A549 (cell line): Measurements from ENCODE around the gene JAKMIP1. TPM values are rescaled to one million over a fixed set of nuclear protein-coding genes. Genes with fewer than 3 reads are reported as not detected.

ENCODE experiments used
- ATAC-seq, 2 experiments: fragments of 200-7000 bp in 1 of 2; fragments of >200 bp in 1 of 2; cut with Nextera tagmentation in 1 of 2; cut with Tn5 transposase in 1 of 2; 3 replicates each; pipeline versions ENCODE4 v1.8.0 to v1.9.1; 2018 to 2020; ENCODE audit warnings: mild to moderate bottlenecking in 1 of 2, moderate library complexity in 1 of 2
- CTCF ChIA-PET: fragments of 300-600 bp; sonication (Branson Sonifier 250); formaldehyde crosslinking; extraction: SDS; loops from one replicate; lab custom pipeline; 2021; ENCODE audit warnings: antibody characterized with exemption, inconsistent platforms; lab: Yijun Ruan, JAX
- POLR2A ChIA-PET: fragments of 350-600 bp; formaldehyde crosslinking; extraction: SDS; loops from one replicate; lab custom pipeline; 2021; ENCODE audit warnings: antibody characterized with exemption, inconsistent platforms; lab: Yijun Ruan, JAX
- DNase-seq, 2 experiments: peaks; one replicate each; pipeline versions ENCODE4 v3.0.0 to v3.0.0-alpha.2; 2011 to 2016; ENCODE audit warnings: low read depth in 1 of 2, low spot score in 1 of 2
- FAIRE-seq: peaks from 2 replicates; lab custom pipeline; 2011; peaks lifted over from hg19 to GRCh38; lab: Jason Lieb, UNC
- H3K27ac ChIP-seq, 2 experiments: fragments of >200 bp; sonication (Bioruptor Twin); formaldehyde crosslinking; 3 replicates each; pipeline ENCODE4 v1.5.1; 2016 to 2017
- H3K4me1 ChIP-seq: fragments of >200 bp; sonication (Bioruptor Twin); formaldehyde crosslinking; 3 replicates; pipeline ENCODE4 v1.6.1; 2016
- H3K4me2 ChIP-seq: fragments of >200 bp; sonication (Bioruptor Twin); formaldehyde crosslinking; 3 replicates; pipeline ENCODE4 v1.6.1; 2016
- H3K4me3 ChIP-seq: fragments of >200 bp; sonication (Bioruptor Twin); formaldehyde crosslinking; 3 replicates; pipeline ENCODE4 v1.5.1; 2016
- H3K9me3 ChIP-seq: fragments of >200 bp; sonication (Bioruptor Twin); formaldehyde crosslinking; 3 replicates; pipeline ENCODE4 v1.6.1; 2016
- ATOH8 ChIP-seq: fragments of 250-450 bp; sonication (Bioruptor Pico); IDR thresholded peaks from 2 replicates; pipeline ENCODE4 v1.5.0; 2020; ENCODE audit warnings: low read depth, mild to moderate bottlenecking, moderate library complexity
- CBX8 ChIP-seq: fragments of 200-600 bp; sonication (generic); IDR thresholded peaks from 2 replicates; pipeline ENCODE4 v1.6.1; 2016
- CHD2 ChIP-seq: fragments of 150-350 bp; IDR thresholded peaks from 2 replicates; pipeline ENCODE4 v1.6.1; 2014; ENCODE audit warnings: low read length; ENCODE audit not compliant: partially characterized antibody
- CTCF ChIP-seq: fragments of >200 bp; sonication (Bioruptor Twin); formaldehyde crosslinking; IDR thresholded peaks from 3 replicates; pipeline ENCODE4 v1.5.1; 2016
- EP300 ChIP-seq, 2 experiments: fragments of >200 bp; sonication (Bioruptor Twin); formaldehyde crosslinking; IDR thresholded peaks; 2 replicates in 1 of 2; 3 replicates in 1 of 2; pipeline ENCODE4 v1.6.1; 2016 to 2017
- ESRRA ChIP-seq: fragments of 150-350 bp; IDR thresholded peaks from 2 replicates; pipeline ENCODE4 v1.6.1; 2014; ENCODE audit warnings: mild to moderate bottlenecking, low read length, borderline replicate concordance
- FOXS1 ChIP-seq: fragments of 250-450 bp; sonication (Bioruptor Pico); IDR thresholded peaks from 2 replicates; pipeline ENCODE4 v1.5.0; 2020; ENCODE audit warnings: mild to moderate bottlenecking, moderate library complexity
- HDAC2 ChIP-seq: fragments of 200-600 bp; sonication (generic); IDR thresholded peaks from 2 replicates; pipeline ENCODE4 v1.6.1; 2016
- HOXB5 ChIP-seq: fragments of 250-450 bp; sonication (Bioruptor Pico); IDR thresholded peaks from 2 replicates; pipeline ENCODE4 v1.5.0; 2020; ENCODE audit warnings: mild to moderate bottlenecking, moderate library complexity
- JUNB ChIP-seq: fragments of >200 bp; sonication (Bioruptor Twin); formaldehyde crosslinking; IDR thresholded peaks from 2 replicates; pipeline ENCODE4 v1.6.1; 2016
- MAFK ChIP-seq: fragments of 450-650 bp; IDR thresholded peaks from 2 replicates; pipeline ENCODE4 v1.6.1; 2014; ENCODE audit not compliant: partially characterized antibody
- MAZ ChIP-seq: fragments of 150-350 bp; IDR thresholded peaks from 2 replicates; pipeline ENCODE4 v1.6.1; 2014; ENCODE audit warnings: antibody characterized with exemption, low read depth, low read length, borderline replicate concordance
- MYC ChIP-seq: IDR thresholded peaks from 2 replicates; pipeline ENCODE4 v1.6.1; 2012; ENCODE audit warnings: mild to moderate bottlenecking, inconsistent platforms, low read length, improper control_type of control experiment, borderline replicate concordance
- NFE2L2 ChIP-seq: fragments of 150-350 bp; conservative IDR thresholded peaks from 2 replicates; pipeline ENCODE4 v1.6.1; 2014; ENCODE audit warnings: low read length
- NPAS2 ChIP-seq: fragments of 250-450 bp; sonication (Bioruptor Pico); IDR thresholded peaks from 2 replicates; pipeline ENCODE4 v1.8.0; 2022; ENCODE audit warnings: mild to moderate bottlenecking, moderate library complexity, borderline replicate concordance
- RAD21 ChIP-seq, 2 experiments: fragments of >200 bp in 1 of 2; sonication (Bioruptor Twin) in 1 of 2; formaldehyde crosslinking in 1 of 2; IDR thresholded peaks in 1 of 2; conservative IDR thresholded peaks in 1 of 2; 2 replicates in 1 of 2; 3 replicates in 1 of 2; pipeline ENCODE4 v1.6.1; 2012 to 2018; ENCODE audit warnings: inconsistent platforms in 1 of 2
- RARB ChIP-seq: fragments of 250-450 bp; sonication (Bioruptor Pico); IDR thresholded peaks from 2 replicates; pipeline ENCODE4 v1.8.0; 2021; ENCODE audit warnings: mild to moderate bottlenecking, moderate library complexity
- SMC3 ChIP-seq: fragments of >200 bp; sonication (Bioruptor Twin); formaldehyde crosslinking; IDR thresholded peaks from 3 replicates; pipeline ENCODE4 v1.6.1; 2018; ENCODE audit warnings: inconsistent platforms
- TP53 ChIP-seq: fragments of 250-450 bp; sonication (Bioruptor Pico); IDR thresholded peaks from 2 replicates; pipeline ENCODE4 v1.5.0; 2021; ENCODE audit warnings: mild to moderate bottlenecking, moderate library complexity
- ZFP36 ChIP-seq: fragments of 450-650 bp; IDR thresholded peaks from 2 replicates; pipeline ENCODE4 v1.6.1; 2014; ENCODE audit warnings: borderline replicate concordance; ENCODE audit not compliant: partially characterized antibody
- ZSCAN20 ChIP-seq: fragments of 250-450 bp; sonication (Bioruptor Pico); IDR thresholded peaks from 2 replicates; pipeline ENCODE4 v1.8.0; 2022; ENCODE audit warnings: mild to moderate bottlenecking, moderate library complexity
- WGBS: methylation state at CpG from one replicate; pipeline ENCODE4 v1.1.6; 2017; ENCODE audit errors: missing lambda C conversion rate; 5-methylcytosine and 5-hydroxymethylcytosine counted together
- polyA plus RNA-seq, 4 experiments: library from polyadenylated mRNA; depleted of rRNA in 3 of 4; stranded (reverse); fragments of >200 nt; fragmentation: RNase III in 1 of 4; extraction: RNeasy Plus Mini Kit Qiagen cat#74134 plus additional on column Dnase treatment in 1 of 4; gene quantifications; 2 replicates in 3 of 4; 3 replicates in 1 of 4; pipeline ENCODE4 v1.2.3, GENCODE V29; 2011 to 2017

The JAKMIP1 gene
- polyA plus RNA-seq, 2 of the 4 experiments (the other 2 are of a cell fraction): not detected

- 46% methylated on average over 12 of the region's 12 CpGs for WGBS
- FAIRE-seq (no peak), DNase-seq (no peak), ATAC-seq (no peak)
- POLR2A ChIA-PET: no interaction called here
- Histone ChIP-seq H3K4me1 (peaks cover 14% of the 10 kb centered on the region), H3K27ac (no peak overlapping the region), H3K9me3 (no peaks in the 10 kb centered on the region; the same call in 2 of the 3 replicates), H3K4me2 (no peak overlapping the region), H3K4me3 (no peak overlapping the region)
- CTCF ChIA-PET: no interaction called here
- no peak for TF ChIP-seq MAFK
These were observed 4.6 kb downstream of the JAKMIP1 start for GRCh38 chr4:6195602-6196319.

GRCh38 chr4:6194458-6195195 lies 5.7 kb downstream of the JAKMIP1 start:
- POLR2A ChIA-PET: no interaction called here
- CTCF ChIA-PET: no interaction called here

GRCh38 chr4:6193399-6193798 lies 7.0 kb downstream of the JAKMIP1 start:
- Histone ChIP-seq H3K27ac (no peak overlapping the region), H3K4me2 (no peak overlapping the region)
- WGBS: 46% methylated on average over 9 of the region's 11 CpGs
- POLR2A ChIA-PET: no interaction called here
- CTCF ChIA-PET: no interaction called here
- TF ChIP-seq TP53 (no peak), NFE2L2 (no peak), RARB (CRISPR knock-in tag) (no peak), CBX8 (no peak), NPAS2 (no peak), HDAC2 (no peak), FOXS1 (CRISPR knock-in tag) (no peak), ATOH8 (CRISPR knock-in tag) (no peak), MAFK (no peak), RAD21 (conservative IDR thresholded peaks at IDR 0.05 in 1 of 2, IDR thresholded peaks at IDR 0.05 in 1 of 2) (no peak), CTCF (no peak), ESRRA (no peak)
- TF ChIP-seq, all 56 proteins: peak for 0
- ATAC-seq: no peak
- H3K4me1 ChIP-seq: no peaks in the 10 kb centered on the region
- H3K9me3 ChIP-seq: no peaks in the 10 kb centered on the region
- DNase-seq: no peak
- no peak overlapping the region for H3K4me3 ChIP-seq
- FAIRE-seq: no peak

More at GRCh38 chr4:6194458-6195195, 5.7 kb downstream of the JAKMIP1 start:
- WGBS: 12% methylated on average over 4 of the region's 12 CpGs
- no peak for FAIRE-seq
- peaks cover 11% of the 10 kb centered on the region for H3K4me1 ChIP-seq
- no peak overlapping the region for H3K4me2 ChIP-seq
- H3K4me3 ChIP-seq: no peak overlapping the region
- no peak for DNase-seq
- TF ChIP-seq CBX8 (no peak), HOXB5 (no peak), JUNB (no peak), SMC3 (no peak), MAZ (no peak), ZFP36 (no peak), ZSCAN20 (CRISPR knock-in tag) (no peak), CHD2 (no peak), EP300 (IDR thresholded peaks at IDR 0.05) (no peak), RARB (CRISPR knock-in tag) (no peak), MYC (no peak), RAD21 (conservative IDR thresholded peaks at IDR 0.05 in 1 of 2, IDR thresholded peaks at IDR 0.05 in 1 of 2) (no peak)
- TF ChIP-seq, all 56 proteins: peak for 0
- Histone ChIP-seq H3K9me3 (no peaks in the 10 kb centered on the region), H3K27ac (no peak overlapping the region)
- ATAC-seq: no peak
